ENCODE measurements around the gene BUD13.
"Not testable (repeated sequence)": the region's sequence is repeated elsewhere in the genome, so short reads cannot be mapped to it uniquely, and the experiment has no call there.

BUD13 gene

DNA sequence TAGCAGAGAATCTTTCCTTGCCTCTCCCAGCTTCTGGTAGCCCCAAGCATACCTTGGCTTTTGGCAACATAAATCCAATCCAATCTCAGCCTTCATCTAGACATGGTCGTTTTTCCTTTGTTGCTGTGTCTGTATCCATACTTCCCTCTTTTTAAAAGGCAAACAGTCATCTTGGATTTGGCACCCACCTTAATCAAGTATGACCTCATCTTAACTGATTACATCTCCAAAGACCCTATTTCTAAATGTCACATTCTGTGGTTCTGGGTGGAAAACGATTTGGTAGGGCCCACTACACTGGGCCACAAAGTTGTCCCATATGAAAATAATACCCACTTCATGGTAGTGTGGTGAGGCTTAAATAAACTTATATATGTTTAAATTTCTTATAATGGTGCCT lies 852 bp downstream of the BUD13 start:
- in situ Hi-C loops (cut with HindIII; ENCODE audit: low sequenced_read_pairs) = no loop called here

DNA sequence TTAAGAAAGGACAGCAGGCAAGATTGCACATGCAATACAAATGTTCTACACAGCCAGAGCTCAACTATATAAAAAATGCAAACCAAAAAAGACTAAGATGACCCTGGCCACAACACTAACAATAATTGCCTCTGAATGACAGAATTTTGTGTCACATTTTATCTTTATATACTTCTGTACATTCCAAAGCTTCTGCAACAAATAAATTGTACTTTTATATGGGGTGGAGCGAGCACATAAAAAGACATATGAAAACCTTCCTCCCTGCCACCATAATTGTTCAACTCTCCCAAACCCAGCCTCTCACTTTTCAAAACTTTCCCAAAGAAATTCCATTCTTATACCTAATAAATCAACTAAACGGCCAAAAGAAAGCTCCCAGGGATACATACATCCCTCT lies 10.7 kb downstream of the BUD13 start:
- in situ Hi-C loops (cut with HindIII; ENCODE audit: low sequenced_read_pairs) = no loop called here

DNA sequence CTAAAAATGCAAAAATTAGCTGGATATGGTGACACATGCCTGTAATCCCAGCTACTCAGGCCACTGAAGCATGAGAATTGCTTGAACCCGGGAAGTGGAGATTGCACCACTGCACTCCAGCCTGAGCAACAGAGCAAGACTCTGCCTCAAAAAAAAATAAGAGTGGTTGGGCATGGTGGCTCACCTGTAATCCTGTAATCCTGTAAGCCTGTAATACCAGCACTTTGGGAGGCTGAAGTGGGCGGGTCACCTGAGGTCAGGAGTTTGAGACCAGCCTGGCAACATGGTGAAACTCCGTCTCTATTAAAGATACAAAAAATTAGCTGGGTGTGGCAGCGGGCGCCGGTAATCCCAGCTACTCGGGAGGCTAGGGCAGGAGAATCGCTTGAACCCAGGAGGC lies 16.7 kb downstream of the BUD13 start:
- in situ Hi-C loops (cut with HindIII; ENCODE audit: low sequenced_read_pairs) = not testable (repeated sequence)

DNA sequence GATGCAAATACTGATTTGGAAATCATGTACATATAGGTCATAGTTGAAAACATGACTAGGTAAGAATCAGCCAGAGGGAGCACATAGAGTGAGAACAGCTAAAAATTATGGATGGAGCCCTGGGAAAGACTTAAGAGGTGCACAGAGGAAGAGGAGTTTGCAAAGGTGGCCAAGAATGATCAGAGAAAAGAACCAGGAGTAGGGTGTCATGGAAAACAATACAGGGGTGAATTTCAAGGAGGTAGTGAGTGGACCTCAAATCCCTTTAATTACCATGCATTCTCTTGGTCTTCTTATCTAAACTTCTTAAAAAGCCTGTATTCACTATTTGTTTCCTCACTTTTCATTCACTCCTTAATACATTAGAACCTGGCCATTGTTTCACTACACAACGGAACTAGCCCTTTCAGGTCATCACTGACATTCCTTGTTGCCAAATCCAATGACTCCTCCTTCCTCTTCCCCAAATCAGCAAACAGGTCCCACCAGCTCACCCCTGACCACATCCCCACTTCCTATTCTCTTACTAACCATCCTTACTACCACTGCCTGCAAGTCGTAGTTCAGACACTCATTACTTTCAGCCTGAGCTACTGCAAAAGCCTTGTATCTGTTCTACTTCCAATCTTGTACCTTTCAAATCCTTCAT lies 22.6 kb downstream of the BUD13 start:
- in situ Hi-C loops (cut with HindIII; ENCODE audit: low sequenced_read_pairs) = no loop called here

DNA sequence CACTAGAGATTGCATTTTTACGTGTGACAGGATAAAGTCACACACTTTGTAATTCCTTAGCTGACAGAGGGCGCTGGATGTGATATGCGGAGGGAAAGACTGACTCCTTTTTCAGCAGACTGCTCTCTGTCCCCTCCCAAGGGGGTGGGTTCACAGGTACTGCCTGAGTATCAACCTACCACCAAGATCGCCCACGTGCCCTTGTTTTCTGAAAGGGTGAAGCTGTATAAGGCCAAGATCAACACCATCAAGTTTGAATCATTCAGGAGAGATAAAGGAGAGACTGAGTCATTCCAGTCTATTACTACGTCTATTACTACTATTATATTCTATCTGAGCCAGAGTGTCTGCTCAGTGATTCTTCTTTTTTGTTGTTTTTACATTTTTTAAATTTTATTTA lies 30.7 kb downstream of the BUD13 start:
- in situ Hi-C loops (cut with HindIII; ENCODE audit: low sequenced_read_pairs) = no loop called here

DNA sequence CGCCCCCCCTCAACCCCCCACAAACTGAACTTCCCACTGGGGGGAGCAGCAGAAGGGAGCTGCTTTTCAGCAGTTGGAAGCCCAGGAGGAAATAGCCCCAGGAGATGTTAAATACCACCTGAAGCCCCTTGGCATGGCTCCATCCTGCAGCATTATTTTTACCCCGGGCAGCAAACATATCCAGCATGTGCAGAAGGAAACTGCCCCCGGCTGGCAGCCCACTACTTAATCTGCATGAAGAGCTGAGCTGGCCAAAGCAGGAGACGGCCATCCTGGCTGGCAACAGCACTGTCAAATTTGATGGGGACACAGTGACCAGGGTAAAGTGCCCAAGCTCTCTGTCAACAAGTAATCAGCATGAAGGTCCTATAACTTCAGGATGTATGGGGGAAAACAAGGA lies 32.0 kb downstream of the BUD13 start:
- in situ Hi-C loops (cut with HindIII; ENCODE audit: low sequenced_read_pairs) = no loop called here

DNA sequence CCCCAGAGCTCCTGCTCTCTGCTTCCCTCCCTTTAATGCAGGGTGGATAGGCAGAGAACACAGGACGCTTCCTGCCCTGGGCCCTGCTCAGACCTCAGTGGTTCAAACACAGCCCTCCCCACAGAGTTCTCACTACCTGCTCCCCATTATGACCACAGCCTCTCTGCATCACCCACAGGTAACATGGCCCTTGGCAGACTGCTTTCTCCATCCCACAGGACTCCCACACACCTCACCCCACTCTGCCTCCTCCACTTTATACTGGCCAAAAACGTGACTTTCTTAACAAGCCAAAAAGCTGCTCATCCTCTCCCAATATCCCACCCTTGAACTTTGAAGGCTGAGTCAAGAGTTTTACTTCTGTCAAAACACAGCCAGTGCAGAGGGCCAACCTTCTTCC lies 33.8 kb downstream of the BUD13 start:
- in situ Hi-C loops (cut with HindIII; ENCODE audit: low sequenced_read_pairs) = no loop called here

DNA sequence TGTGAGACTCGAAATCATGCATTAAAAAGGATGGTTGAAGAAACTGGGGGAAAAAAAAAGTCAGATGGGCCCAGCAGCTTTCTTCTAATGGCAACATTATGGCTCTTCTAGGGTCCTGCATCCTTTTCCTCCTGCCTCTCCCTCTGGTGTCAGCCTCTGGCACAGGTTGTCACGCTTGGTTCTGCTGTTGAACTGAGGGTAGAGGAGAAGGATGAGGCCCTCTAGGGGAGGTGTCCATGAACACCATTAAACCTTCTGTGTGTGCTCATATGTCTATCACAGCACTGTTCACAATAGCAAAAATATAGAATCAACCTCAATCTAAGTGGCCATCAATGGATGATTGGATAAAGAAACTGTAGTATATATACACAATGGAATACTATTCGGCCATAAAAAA lies 36.0 kb downstream of the BUD13 start:
- in situ Hi-C loops (cut with HindIII; ENCODE audit: low sequenced_read_pairs) = no loop called here

DNA sequence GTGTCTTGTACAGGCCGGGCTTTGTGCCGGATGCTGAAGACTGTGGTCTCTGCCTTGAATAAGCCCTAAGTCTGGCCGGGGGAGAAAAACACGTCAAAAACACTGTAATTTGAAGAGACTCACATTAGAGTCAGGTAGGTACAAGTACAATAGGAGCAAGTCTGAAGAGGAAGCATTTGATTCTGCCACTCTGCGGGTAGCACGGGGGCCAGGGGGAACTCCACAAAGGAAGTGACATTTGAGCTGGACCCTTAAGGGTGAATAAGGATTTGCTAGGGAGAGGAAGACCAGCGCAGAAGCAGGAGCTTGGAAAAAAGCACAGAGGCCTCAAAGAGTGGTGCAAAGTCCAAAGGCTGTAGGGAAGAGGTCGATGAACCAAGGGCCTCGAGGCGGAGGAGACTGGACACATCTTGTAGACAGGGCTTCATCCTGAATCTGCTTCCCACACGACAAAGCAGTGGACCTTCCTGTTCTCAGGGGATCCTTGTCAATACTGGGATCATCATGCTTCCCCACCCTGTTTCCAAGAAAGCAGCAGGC lies 38.7 kb downstream of the BUD13 start:
- in situ Hi-C loops (cut with HindIII; ENCODE audit: low sequenced_read_pairs) = no loop called here

DNA sequence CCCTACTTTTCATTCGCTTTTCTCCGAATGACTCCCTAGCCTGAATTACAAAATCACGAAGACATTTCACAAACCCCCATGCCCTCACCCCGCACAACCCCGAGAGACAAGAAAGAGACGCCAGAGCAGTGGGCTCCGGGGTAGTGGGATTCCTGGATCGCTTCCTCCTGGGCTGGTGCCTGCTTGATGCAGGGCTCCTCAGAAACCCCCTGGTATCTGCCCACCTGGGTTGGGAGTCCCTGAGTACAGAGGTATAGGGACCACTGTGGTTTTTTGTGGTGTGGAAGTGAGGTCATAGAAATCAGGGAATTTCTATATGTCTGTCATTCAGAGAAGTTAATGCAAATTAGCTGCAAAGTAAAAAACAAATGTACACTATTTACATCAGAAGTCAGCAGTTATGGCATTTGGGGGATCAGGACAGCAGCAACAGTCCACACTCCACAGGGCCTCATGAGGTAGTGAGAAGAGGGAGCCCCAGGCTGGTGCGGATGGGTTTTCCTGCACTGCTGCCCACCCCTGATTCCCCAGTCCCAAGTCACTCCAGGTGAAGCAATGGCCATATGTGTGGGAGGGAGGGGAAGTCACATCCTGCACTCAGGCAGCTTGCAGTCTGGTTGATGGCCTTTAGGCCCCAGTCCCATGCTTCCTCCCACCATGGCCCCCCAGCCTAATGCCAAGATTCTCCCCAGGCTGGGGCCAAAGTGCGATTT lies 39.6 kb downstream of the BUD13 start:
- in situ Hi-C loops (cut with HindIII; ENCODE audit: low sequenced_read_pairs) = no loop called here

DNA sequence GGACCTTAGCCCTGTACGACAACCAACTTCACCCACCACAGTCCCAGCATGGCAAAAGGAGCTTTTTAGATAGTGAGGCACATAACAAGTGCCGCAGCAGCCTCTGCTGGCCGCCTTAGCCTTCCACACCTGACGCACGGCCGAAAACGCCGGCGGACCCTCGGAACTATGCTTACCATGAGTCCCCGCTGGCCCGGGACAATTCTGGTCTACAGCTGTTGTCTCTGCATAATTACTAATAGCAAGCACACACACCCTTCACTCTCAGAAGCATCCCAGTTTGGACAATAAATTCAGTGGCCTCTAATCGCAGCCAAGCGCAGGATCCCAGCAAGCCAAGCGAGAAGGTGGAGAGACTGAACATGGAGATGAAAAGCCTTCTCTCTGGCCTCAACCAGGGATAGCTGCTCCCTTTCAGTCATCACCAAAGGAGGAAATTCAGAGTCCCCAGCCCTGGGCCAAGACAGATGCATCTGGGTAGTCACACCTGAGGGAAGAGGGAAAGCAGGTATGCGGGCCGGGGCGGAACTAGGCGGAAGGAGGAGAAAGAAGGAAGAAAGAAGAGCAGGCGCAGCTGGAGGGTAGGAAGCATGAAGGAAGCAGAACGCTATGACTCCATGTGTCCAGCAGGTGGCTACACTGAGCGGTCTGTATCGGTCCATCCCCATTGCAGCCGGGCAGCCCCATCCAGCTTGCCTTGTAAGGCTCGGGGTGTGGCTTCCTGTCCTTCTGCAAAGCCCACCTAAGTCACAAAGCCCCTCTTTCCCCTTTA lies 40.3 kb downstream of the BUD13 start:
- in situ Hi-C loops (cut with HindIII; ENCODE audit: low sequenced_read_pairs) = no loop called here

DNA sequence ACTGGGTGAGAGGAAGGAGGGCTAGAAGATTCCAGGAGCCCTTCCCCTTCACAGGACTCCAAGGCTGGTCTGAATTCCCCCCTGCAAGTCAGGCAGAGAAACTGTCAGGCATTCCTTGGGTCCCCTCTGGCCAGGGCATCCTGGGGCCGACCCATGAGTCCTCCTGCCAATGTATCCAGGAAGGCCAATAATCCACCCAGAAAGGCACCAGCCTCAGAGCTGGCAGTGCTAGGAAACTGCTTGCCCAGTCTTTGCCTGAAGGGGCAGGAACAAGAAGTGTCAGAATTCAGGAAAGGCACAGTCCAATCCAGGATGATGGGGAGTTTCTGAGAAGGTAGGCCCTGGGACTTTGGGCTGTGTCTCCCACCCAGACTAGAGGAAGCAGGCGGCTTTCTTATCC lies 41.0 kb downstream of the BUD13 start:
- in situ Hi-C loops (cut with HindIII; ENCODE audit: low sequenced_read_pairs) = no loop called here

DNA sequence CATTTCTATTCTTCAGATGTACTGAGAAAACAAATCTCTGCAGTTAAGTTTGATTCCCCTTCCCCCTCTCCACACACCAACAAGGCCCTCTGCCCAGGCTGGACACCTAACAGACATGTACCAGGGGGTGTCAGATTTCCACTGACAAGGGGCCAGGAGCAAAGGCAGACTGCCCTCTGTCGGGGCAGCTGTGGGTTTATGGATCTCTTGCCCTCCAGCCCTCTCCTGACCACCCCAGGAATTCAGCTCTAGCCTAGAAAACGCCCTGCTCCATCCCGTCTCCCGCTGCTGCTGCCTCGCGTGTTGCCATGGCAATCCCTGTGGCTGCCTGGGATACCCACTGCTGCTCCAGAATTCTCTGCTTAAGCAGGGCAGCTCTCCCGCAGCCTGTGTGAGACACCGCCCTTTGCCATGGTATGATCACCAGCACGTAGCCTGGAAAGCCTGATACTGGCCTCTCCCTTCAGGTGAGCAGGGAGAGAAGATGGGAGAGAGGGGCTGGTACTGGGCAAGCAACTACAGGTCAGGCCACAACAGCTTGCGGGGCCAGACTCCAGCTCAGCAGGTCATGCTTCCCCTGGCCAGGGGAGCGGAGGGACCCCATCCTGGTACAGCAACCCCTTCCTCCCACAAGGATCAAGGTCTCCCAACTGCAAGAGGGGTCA lies 41.6 kb downstream of the BUD13 start:
- in situ Hi-C loops (cut with HindIII; ENCODE audit: low sequenced_read_pairs) = no loop called here

DNA sequence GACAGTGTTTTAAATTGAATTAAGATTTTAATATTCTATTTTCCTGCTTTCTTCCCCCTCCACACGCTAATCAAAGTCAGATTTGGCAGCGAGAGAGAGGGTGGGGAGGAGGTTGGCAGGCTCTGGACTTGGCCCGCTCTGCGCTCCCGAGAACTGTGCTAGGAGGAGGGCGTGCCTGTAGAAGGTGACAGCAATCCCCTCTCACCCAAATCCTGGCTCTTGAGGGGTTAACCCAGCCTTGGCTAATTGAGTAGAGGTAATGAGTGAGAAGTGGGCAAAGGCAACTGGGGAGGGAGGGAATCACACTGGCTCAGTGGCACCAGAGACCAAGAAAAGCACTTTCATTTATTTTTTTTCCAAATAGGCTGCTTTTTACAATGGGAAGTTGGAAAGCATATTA lies 42.2 kb downstream of the BUD13 start:
- in situ Hi-C loops (cut with HindIII; ENCODE audit: low sequenced_read_pairs) = no loop called here

DNA sequence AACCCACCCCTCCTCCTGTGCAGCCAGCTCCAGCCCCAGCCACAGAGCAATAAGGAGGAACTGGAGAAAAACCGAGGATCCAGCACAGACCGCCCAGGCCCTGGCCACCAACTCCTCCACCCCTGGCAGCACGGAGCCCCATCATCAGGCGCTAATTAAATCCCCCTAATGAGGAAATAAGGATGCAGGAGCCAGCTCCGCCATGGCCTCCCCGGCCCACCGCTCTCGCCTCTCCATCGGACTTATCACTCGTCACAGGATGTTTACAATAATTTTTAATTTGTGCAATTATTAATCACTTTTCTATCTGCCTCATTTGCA lies 42.6 kb downstream of the BUD13 start:
- in situ Hi-C loops (cut with HindIII; ENCODE audit: low sequenced_read_pairs) = no loop called here

DNA sequence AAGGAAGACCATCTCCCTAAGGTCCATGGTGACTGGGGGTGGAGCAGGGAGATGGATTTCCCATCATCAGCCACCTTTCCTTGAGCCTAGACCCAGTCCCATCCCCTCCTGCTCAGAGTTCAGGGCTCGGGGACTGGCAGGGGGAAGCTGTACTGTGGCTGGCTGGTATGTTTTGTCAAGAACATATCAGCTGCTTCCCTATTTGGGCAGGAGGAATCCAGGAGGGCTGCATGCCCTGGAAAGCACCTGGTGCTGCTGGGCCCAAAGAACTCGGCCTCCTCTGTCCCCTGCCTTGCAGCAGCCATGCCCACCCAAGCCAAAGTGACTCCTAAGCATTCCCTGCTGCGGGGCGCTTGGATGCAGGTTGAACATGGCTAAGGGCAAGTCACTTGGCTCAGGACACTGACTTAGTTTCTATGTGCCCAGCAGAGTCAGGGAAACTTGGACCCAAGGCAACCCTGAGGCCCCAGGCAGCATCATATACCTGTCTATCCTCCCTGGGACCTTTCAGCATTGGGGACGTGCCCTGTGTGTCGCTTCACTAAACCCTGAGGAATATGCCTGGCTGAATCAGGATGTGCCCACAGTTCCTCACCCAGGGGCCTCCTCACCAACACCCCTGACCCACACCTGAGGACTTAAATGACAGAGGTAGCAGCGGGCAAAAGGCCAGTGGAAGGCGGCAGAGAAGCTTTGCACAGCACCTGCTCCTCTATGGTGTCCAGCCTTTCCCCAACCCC lies 43.1 kb downstream of the BUD13 start:
- in situ Hi-C loops (cut with HindIII; ENCODE audit: low sequenced_read_pairs) = no loop called here

DNA sequence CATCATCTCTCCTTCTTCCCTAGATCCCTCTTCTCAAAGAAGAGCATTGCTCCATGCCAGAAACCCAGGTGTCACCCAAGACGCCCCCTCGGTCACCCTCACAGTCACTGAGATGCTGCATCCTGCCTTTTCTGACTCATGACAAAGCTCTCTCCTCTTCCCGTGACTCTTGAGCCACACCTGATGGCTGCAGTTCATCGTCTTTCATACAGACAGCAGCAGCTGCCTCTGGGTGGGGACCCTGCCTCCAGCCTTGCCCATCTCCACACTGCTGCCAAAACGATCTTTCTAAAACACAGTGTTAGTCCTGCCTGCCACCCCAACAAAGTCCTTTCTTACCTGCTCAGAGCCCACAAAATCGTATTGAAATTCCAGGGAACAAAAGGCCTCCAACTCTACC lies 44.8 kb downstream of the BUD13 start:
- in situ Hi-C loops (cut with HindIII; ENCODE audit: low sequenced_read_pairs) = no loop called here

DNA sequence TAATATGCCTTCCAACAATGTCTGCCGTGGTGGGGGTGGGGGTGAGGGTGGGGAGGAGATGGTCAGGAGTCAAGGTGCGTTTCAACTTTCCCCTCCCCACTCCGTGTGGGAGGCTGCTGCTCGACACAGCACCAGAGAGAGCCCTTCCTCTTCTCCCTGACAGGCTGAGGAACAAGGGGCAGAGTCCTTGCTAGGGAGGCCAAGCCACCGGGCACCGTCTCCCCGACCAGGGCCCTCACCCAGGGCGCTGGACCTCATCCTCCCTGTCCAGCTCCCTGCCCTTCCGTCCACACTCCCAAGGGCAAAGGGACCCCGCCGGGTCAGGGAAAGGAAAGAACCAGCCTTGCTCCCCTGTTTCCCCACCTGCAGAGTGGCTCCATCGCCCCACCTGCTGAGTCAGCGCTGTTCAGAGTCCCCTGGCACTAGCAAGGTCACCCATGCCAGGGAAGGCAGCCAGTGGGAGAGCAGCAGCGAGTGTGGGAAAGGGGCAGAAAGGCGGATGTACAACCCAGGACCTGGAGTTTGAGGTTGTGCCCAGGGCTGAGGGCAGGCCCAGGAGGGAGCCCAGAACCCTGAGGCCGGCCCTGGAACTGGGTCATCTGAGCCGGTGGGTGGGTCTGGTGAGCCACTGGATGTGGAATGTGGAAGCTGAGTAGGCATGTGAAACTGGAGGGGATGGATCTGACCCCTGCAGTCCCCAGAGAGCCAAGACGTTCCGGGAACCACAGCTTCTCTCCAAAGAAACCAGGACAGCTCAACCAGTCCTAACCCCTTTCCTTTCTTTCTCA lies 47.2 kb downstream of the BUD13 start:
- in situ Hi-C loops (cut with HindIII; ENCODE audit: low sequenced_read_pairs) = no loop called here

DNA sequence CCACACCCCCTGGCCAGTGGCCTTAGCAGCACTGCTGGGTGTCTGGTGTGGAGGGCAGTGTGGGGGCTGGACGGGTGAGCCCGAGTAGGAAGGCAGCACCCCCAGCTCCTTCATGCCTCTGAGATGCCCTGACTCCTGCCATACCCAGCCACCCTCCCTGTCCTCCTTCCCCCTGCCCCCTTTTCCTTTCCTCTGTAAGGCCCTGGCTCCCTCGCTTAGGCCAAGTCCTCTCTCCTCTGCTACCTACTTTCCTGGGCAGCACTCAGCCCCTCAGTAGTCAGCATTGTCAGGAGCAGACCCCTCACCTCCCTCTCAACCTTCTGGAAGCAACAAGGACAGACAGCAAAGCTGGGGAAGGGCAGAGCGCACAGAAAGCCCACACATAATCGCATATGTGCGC lies 48.0 kb downstream of the BUD13 start:
- in situ Hi-C loops (cut with HindIII; ENCODE audit: low sequenced_read_pairs) = no loop called here

DNA sequence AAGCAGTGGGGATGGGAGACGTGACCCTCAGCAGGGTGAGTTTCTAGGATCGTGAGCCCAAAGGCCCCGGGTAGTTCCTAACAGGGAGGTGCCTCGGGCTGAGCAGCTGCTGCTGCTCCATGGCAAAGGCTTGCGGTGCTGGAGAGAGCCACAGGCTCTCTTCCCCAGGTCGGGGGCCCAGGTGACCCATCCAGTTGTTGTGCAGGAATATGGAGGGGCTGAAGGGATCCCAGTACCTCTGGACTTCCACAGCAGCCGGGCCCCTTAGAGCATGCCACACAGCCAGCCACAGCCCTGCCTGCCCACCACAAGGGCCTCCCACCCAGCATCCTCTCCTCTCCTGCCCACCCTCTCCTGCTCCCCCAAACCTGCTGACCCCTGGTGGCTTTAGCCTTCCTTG lies 49.3 kb downstream of the BUD13 start:
- in situ Hi-C loops (cut with HindIII; ENCODE audit: low sequenced_read_pairs) = no loop called here

Data from endothelial cell of hepatic sinusoid (primary cell).